ENCODE measurements around the gene HCN2.

- TF ChIP-seq CTCF (conservative IDR thresholded peaks at IDR 0.05; ENCODE audit: low read length), result no peak
- TF ChIP-seq EZH2phosphoT487 (IDR thresholded peaks at IDR 0.05; ENCODE audit: borderline replicate concordance, low read depth, low read length), result no peak
Measured at GRCh38 chr19:547117-547516, 42.6 kb upstream of the HCN2 start.

All from OCI-LY7 (cell line).